HG03460 (cell line): ENCODE measurements around the gene CSNK1A1.

Experiments used
- ATAC-seq: cut with Tn5 transposase; IDR thresholded peaks from one replicate; pipeline ENCODE4 v1.9.1; 2021; ENCODE audit not compliant: unreplicated experiment

The CSNK1A1 gene

GRCh38 chr5:149495673-149496072 lies 55.6 kb downstream of the CSNK1A1 start:
- ATAC-seq, result no peak

GRCh38 chr5:149493316-149493715 lies 57.9 kb downstream of the CSNK1A1 start:
- no peak for ATAC-seq

GRCh38 chr5:149492781-149493180 lies 58.5 kb downstream of the CSNK1A1 start:
- no peak for ATAC-seq

- ATAC-seq, result no peak
Measured at GRCh38 chr5:149490599-149491485, 60.4 kb downstream of the CSNK1A1 start.

- no peak for ATAC-seq
Measured at GRCh38 chr5:149489605-149490037, 61.6 kb downstream of the CSNK1A1 start.

GRCh38 chr5:149488645-149489306 lies 62.5 kb downstream of the CSNK1A1 start:
- no peak for ATAC-seq

GRCh38 chr5:149487672-149488071 lies 63.6 kb downstream of the CSNK1A1 start:
- ATAC-seq, result no peak

- ATAC-seq, result no peak
Measured at GRCh38 chr5:149486726-149487635, 64.3 kb downstream of the CSNK1A1 start.

- no peak for ATAC-seq
Measured at GRCh38 chr5:149485655-149486615, 65.3 kb downstream of the CSNK1A1 start.

GRCh38 chr5:149481485-149481884 lies 69.8 kb downstream of the CSNK1A1 start:
- no peak for ATAC-seq

GRCh38 chr5:149478761-149479160 lies 72.5 kb downstream of the CSNK1A1 start:
- ATAC-seq, result no peak

GRCh38 chr5:149475777-149476176 lies 75.5 kb downstream of the CSNK1A1 start:
- ATAC-seq, result no peak

GRCh38 chr5:149474198-149474597 lies 77.0 kb downstream of the CSNK1A1 start:
- no peak for ATAC-seq

- no peak for ATAC-seq
Measured at GRCh38 chr5:149473441-149473840, 77.8 kb downstream of the CSNK1A1 start.

- ATAC-seq, result no peak
Measured at GRCh38 chr5:149472399-149472798, 78.8 kb downstream of the CSNK1A1 start.

GRCh38 chr5:149471406-149472183 lies 79.6 kb downstream of the CSNK1A1 start:
- no peak for ATAC-seq

GRCh38 chr5:149470942-149471341 lies 80.3 kb downstream of the CSNK1A1 start:
- no peak for ATAC-seq

- ATAC-seq, result no peak
Measured at GRCh38 chr5:149466457-149466972, 84.7 kb downstream of the CSNK1A1 start.
